MM.1S (cell line): ENCODE measurements around the gene OR52K2.

Source experiments
- EZH2 ChIP-seq: fragments of 300-600 bp; sonication (generic); optimal IDR thresholded peaks from 2 replicates; pipeline ENCODE3; 2017; ENCODE audit warnings: low read depth, mild to moderate bottlenecking, antibody characterized with exemption, low read length, mixed read lengths
- TF ChIP-seq, protein P1 (sequence below): fragments of 300-600 bp; sonication (generic); IDR thresholded peaks from 2 replicates; pipeline ENCODE4 v1.5.1; 2016; ENCODE audit warnings: antibody characterized with exemption, low read length, mixed read lengths

DNA sequence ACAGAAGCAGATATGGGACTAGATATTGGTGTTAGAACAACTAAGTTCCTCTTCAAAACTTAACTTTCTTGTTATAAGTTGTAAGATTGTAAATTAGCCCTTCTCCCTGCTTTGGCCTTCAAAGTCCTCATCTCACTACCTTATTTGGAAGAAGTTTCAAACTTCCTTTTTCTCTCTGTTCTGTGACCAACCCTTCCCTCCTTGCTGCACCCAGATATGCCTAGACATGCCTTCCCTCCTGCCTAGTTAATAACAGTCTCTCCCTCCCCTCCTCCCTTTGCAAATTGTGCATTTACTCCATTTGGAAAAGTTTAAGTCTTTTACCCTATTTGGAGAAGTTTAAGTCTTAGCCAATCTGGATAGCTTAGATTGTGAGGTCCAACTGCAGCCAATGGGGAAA, 4.9 kb downstream of the OR52K2 start:
- no peak for TF ChIP-seq EZH2
- TF ChIP-seq, protein P1, sequence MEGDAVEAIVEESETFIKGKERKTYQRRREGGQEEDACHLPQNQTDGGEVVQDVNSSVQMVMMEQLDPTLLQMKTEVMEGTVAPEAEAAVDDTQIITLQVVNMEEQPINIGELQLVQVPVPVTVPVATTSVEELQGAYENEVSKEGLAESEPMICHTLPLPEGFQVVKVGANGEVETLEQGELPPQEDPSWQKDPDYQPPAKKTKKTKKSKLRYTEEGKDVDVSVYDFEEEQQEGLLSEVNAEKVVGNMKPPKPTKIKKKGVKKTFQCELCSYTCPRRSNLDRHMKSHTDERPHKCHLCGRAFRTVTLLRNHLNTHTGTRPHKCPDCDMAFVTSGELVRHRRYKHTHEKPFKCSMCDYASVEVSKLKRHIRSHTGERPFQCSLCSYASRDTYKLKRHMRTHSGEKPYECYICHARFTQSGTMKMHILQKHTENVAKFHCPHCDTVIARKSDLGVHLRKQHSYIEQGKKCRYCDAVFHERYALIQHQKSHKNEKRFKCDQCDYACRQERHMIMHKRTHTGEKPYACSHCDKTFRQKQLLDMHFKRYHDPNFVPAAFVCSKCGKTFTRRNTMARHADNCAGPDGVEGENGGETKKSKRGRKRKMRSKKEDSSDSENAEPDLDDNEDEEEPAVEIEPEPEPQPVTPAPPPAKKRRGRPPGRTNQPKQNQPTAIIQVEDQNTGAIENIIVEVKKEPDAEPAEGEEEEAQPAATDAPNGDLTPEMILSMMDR = no peak
